ENCODE measurements around the gene CER1.
"Not testable (repeated sequence)": the region's sequence is repeated elsewhere in the genome, so short reads cannot be mapped to it uniquely, and the experiment has no call there.

CER1 gene

GRCh38 chr9:14713187-14713767 is 9.3 kb downstream of the CER1 start:
- DNase-seq: no peak

- DNase-seq: no peak
Measured at GRCh38 chr9:14710804-14711203, 11.7 kb downstream of the CER1 start.

- DNase-seq: no peak
Measured at GRCh38 chr9:14706530-14707140, 15.9 kb downstream of the CER1 start.

GRCh38 chr9:14705079-14705478 is 17.5 kb downstream of the CER1 start:
- no peak for DNase-seq

- no peak for DNase-seq
Measured at GRCh38 chr9:14704281-14704680, 18.3 kb downstream of the CER1 start.

- no peak for DNase-seq
Measured at GRCh38 chr9:14702200-14702720, 20.3 kb downstream of the CER1 start.

- peak; percentile 82 for DNase-seq
Measured at GRCh38 chr9:14693251-14693861, 29.2 kb downstream of the CER1 start, which contains the start of gene ZDHHC21. ZDHHC21 (minus strand) TSS chr9:14693432; CDS start chr9:14674340, 19,092 bp downstream.

- DNase-seq: peak; percentile 59
Measured at GRCh38 chr9:14692470-14693250, 29.9 kb downstream of the CER1 start.

- DNase-seq: no peak
Measured at GRCh38 chr9:14690948-14691730, 31.4 kb downstream of the CER1 start.

- DNase-seq: no peak
Measured at GRCh38 chr9:14687042-14687719, 35.4 kb downstream of the CER1 start.

- DNase-seq: no peak
Measured at GRCh38 chr9:14686168-14686567, 36.4 kb downstream of the CER1 start.

- DNase-seq: not testable (repeated sequence)
Measured at GRCh38 chr9:14682616-14683015, 39.9 kb downstream of the CER1 start.

- no peak for DNase-seq
Measured at GRCh38 chr9:14678776-14679175, 43.8 kb downstream of the CER1 start.

- DNase-seq: no peak
Measured at GRCh38 chr9:14677872-14678271, 44.7 kb downstream of the CER1 start.

- no peak for DNase-seq
Measured at GRCh38 chr9:14677396-14677795, 45.1 kb downstream of the CER1 start.

GRCh38 chr9:14674630-14675029 is 47.9 kb downstream of the CER1 start:
- DNase-seq: no peak

GRCh38 chr9:14671377-14671776 is 51.2 kb downstream of the CER1 start:
- DNase-seq: no peak

GRCh38 chr9:14670718-14671117 is 51.8 kb downstream of the CER1 start:
- DNase-seq: no peak
